PC-3 (cell line): ENCODE results near the gene HIRA. TPM values are rescaled to one million over a fixed set of nuclear protein-coding genes. Genes with fewer than 3 reads are reported as not detected.

Experiments used
- ATAC-seq: fragments of 200-7000 bp; cut with Tn5 transposase; 2 replicates; pipeline ENCODE4 v1.9.1; 2020; ENCODE audit warnings: mild to moderate bottlenecking, moderate library complexity
- BruUV-seq: library from RNA; stranded (reverse); fragments of 400-500 nt; replicated peaks from 2 replicates; lab custom pipeline; 2021; lab: Mats Ljungman, UMichigan
- CTCF ChIA-PET: fragments of 300-600 bp; sonication (Branson Sonifier 250); formaldehyde crosslinking; loops from one replicate; lab custom pipeline; 2022; ENCODE audit warnings: antibody characterized with exemption; lab: Charles Lee
- POLR2A ChIA-PET: fragments of 300-600 bp; sonication (Branson Sonifier 250); formaldehyde crosslinking; loops from one replicate; lab custom pipeline; 2022; ENCODE audit warnings: antibody characterized with exemption; ENCODE audit not compliant: unreplicated experiment; lab: Charles Lee
- DNase-seq: peaks from one replicate; pipeline ENCODE4 v3.0.0-alpha.2; 2015
- H2AFZ ChIP-seq: fragments of 300-600 bp; sonication (generic); 2 replicates; pipeline ENCODE4 v1.6.0; 2016; ENCODE audit warnings: antibody characterized with exemption, low read length
- H3F3A ChIP-seq: fragments of 300-600 bp; sonication (generic); one replicate; pipeline ENCODE4 v1.6.0; 2017; ENCODE audit warnings: antibody characterized with exemption, low read length, control low read depth, mild to moderate bottlenecking; ENCODE audit not compliant: unreplicated experiment
- H3K27ac ChIP-seq: fragments of 300-600 bp; sonication (generic); 2 replicates; pipeline ENCODE4 v1.5.1; 2016; ENCODE audit warnings: mild to moderate bottlenecking, low read length
- H3K27me3 ChIP-seq: fragments of 300-600 bp; sonication (generic); 2 replicates; pipeline ENCODE4 v1.6.1; 2016; ENCODE audit warnings: low read length, mixed read lengths
- H3K36me3 ChIP-seq: fragments of 300-600 bp; sonication (generic); 2 replicates; pipeline ENCODE4 v1.6.1; 2016; ENCODE audit warnings: low read depth, mixed run types, low read length, mixed read lengths
- H3K4me1 ChIP-seq: fragments of 300-600 bp; sonication (generic); 2 replicates; pipeline ENCODE4 v1.5.1; 2016; ENCODE audit warnings: low read length; ENCODE audit not compliant: insufficient read depth
- H3K4me2 ChIP-seq: fragments of 300-600 bp; sonication (generic); 2 replicates; pipeline ENCODE4 v1.6.0; 2016; ENCODE audit warnings: low read length
- H3K4me3 ChIP-seq: fragments of 300-600 bp; sonication (generic); 2 replicates; pipeline ENCODE4 v1.5.1; 2016; ENCODE audit warnings: mild to moderate bottlenecking, low read length, mixed read lengths
- H3K79me2 ChIP-seq: fragments of 300-600 bp; sonication (generic); 2 replicates; pipeline ENCODE4 v1.6.1; 2017; ENCODE audit warnings: low read length, mixed read lengths
- H3K9ac ChIP-seq: fragments of 300-600 bp; sonication (generic); 2 replicates; pipeline ENCODE4 v1.6.0; 2016; ENCODE audit warnings: mild to moderate bottlenecking, low read length
- H3K9me2 ChIP-seq: fragments of 300-600 bp; sonication (generic); replicated peaks from 2 replicates; pipeline ENCODE4 v1.6.1; 2016; ENCODE audit warnings: mixed run types, low read length, mixed read lengths
- H3K9me3 ChIP-seq: fragments of 300-600 bp; sonication (generic); 2 replicates; pipeline ENCODE4 v1.6.1; 2016; ENCODE audit warnings: low read length, mixed read lengths
- H4K20me1 ChIP-seq: fragments of 300-600 bp; sonication (generic); 2 replicates; pipeline ENCODE4 v1.6.1; 2016; ENCODE audit warnings: low read length, mixed read lengths
- EZH2 ChIP-seq: fragments of 300-600 bp; sonication (generic); IDR thresholded peaks from one replicate; pipeline ENCODE4 v1.6.1; 2017; ENCODE audit warnings: antibody characterized with exemption, mild to moderate bottlenecking, low read length; ENCODE audit not compliant: unreplicated experiment
- EZH2phosphoT487 ChIP-seq: fragments of 300-600 bp; sonication (generic); IDR thresholded peaks from 2 replicates; pipeline ENCODE4 v1.6.1; 2018; ENCODE audit warnings: mild to moderate bottlenecking, antibody characterized with exemption, low read length, borderline replicate concordance
- intact Hi-C: fragments of 100-400 bp; cut with micrococcal nuclease; formaldehyde crosslinking; loops from 2 replicates; pipeline ENCODE4 v1.9.0; 2023
- total RNA-seq: library from RNA; depleted of rRNA; stranded (reverse); fragments of >200 nt; gene quantifications from 2 replicates; pipeline ENCODE4 v1.2.3, GENCODE V29; 2014
- TF ChIP-seq, protein P1 (sequence below): fragments of 300-600 bp; sonication (generic); conservative IDR thresholded peaks from 2 replicates; pipeline ENCODE4 v1.5.1; 2017; ENCODE audit warnings: antibody characterized with exemption, low read depth, mild to moderate bottlenecking, low read length

HIRA gene
- total RNA-seq, 1 experiment from 2014 or later: 12.4 TPM

DNA sequence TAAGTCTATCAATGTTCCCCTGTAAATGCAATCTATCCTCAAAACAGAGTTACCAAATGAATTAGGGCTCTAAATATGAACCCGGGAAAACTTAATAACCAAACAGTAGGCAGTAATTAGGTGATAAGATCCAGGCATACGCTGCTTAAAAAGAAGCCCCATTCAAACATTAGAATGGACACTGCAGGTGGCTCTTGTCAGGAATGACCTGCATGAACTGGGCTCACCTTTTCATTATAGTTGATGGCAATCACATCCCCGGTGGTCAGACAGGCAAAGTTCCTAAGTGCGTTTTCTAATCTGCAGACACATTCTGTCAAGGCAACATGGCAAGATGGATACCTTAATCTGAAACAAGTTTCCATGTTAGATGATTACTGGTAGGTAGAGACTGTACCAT, 33.4 kb upstream of the HIRA start:
- no peak overlapping the region for H3K27ac ChIP-seq
- H3K36me3 ChIP-seq: peaks cover 44% of the 10 kb centered on the region
- H3K9me3 ChIP-seq: no peaks in the 10 kb centered on the region
- H3K9me2 ChIP-seq: no peaks in the 10 kb centered on the region
- ATAC-seq (no peak), DNase-seq (no peak)
- no peaks in the 10 kb centered on the region for H3K79me2 ChIP-seq
- no peak overlapping the region for H3K9ac ChIP-seq
- intact Hi-C loops: no loop called here
- no TSS peak for BruUV-seq
- H3K4me2 ChIP-seq: no peak overlapping the region
- H3K27me3 ChIP-seq: no peaks in the 10 kb centered on the region
- no peaks in the 10 kb centered on the region for H3K4me1 ChIP-seq
- H2AFZ ChIP-seq: no peak overlapping the region
- ChIA-PET POLR2A (no interaction called here), CTCF (no interaction called here)
- H4K20me1 ChIP-seq: no peaks in the 10 kb centered on the region
- TF ChIP-seq EZH2: no peak
- no peak for TF ChIP-seq EZH2phosphoT487
- TF ChIP-seq, protein P1, sequence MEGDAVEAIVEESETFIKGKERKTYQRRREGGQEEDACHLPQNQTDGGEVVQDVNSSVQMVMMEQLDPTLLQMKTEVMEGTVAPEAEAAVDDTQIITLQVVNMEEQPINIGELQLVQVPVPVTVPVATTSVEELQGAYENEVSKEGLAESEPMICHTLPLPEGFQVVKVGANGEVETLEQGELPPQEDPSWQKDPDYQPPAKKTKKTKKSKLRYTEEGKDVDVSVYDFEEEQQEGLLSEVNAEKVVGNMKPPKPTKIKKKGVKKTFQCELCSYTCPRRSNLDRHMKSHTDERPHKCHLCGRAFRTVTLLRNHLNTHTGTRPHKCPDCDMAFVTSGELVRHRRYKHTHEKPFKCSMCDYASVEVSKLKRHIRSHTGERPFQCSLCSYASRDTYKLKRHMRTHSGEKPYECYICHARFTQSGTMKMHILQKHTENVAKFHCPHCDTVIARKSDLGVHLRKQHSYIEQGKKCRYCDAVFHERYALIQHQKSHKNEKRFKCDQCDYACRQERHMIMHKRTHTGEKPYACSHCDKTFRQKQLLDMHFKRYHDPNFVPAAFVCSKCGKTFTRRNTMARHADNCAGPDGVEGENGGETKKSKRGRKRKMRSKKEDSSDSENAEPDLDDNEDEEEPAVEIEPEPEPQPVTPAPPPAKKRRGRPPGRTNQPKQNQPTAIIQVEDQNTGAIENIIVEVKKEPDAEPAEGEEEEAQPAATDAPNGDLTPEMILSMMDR: no peak
- H3F3A ChIP-seq: no peaks in the 10 kb centered on the region
- H3K4me3 ChIP-seq: no peak overlapping the region

DNA sequence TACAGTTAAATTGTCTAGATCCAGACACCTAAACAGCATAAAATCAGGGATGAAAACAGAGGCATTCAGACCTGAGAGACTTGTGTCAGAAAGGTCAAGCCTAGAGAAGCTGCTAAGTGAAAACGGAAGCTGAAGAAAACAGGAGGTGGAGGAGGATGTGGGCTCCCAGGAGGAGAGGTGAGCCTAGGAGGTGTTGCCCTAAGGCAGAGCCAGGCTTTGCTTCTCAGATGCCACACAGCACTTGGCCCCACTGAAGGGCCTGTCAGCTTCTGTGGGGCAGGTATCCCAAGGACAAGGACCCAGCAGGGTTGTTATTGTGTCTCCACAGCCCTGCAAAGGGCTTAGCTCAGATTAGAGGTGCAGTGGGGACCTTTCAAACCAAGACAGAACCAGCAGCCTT, 33.0 kb upstream of the HIRA start:
- intact Hi-C loops: no loop called here
- Histone ChIP-seq H3K27ac (no peak overlapping the region), H3K79me2 (no peaks in the 10 kb centered on the region), H3K9me2 (no peaks in the 10 kb centered on the region), H3K9ac (no peak overlapping the region), H3K9me3 (no peaks in the 10 kb centered on the region), H3F3A (no peaks in the 10 kb centered on the region), H4K20me1 (no peaks in the 10 kb centered on the region), H3K4me1 (no peaks in the 10 kb centered on the region), H3K4me3 (no peak overlapping the region), H2AFZ (no peak overlapping the region), H3K4me2 (no peak overlapping the region), H3K27me3 (no peaks in the 10 kb centered on the region), H3K36me3 (peaks cover 40% of the 10 kb centered on the region)
- no peak for DNase-seq
- no TSS peak for BruUV-seq
- ATAC-seq: no peak
- POLR2A ChIA-PET: no interaction called here
- no peak for TF ChIP-seq EZH2
- TF ChIP-seq, protein P1: no peak
- no peak for TF ChIP-seq EZH2phosphoT487
- CTCF ChIA-PET: no interaction called here

DNA sequence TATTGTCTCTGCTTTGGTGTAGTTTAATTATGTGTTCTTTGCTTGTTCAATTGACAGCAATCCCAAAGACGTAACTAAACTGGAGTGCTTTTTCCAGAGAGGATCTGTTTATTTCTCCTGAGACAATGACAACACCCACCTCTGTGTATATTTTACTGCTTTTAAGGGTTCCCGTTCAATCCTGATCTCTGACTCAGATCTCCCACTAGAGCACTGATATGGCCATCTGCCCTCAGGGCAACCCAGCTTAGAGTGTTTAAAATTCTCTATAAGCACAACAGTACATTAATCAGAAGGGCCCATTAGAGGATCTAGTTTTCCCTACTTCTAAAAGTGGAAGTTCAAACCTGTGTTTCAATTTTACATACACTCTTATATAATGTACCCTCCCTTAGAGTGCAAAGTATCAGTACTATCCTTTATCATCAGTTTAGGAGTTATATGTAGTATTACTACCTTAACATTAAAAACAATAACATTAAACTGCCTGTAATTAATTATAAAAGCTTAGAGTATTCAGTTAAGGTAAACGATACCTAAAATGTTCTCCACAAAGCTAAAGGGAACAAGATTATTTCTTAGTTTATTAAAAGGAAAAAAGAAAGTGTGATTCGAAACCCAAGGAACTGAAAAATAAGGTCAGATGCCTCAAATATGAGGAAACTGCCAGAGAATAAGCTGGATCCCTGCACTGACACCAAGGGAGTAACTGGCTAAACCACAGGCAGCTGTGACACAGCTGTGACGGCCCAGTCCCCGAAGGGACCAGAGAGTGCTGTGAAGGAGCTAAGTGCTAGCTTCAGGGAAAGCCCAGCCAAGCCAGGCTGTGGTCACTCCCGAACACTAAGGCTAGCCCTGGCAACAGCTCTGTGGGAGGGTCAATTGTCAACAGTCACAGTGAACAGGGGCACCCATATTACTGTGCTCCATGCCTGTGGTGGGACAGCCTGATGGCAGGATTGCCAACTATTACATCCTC, 32.2 kb upstream of the HIRA start:
- CTCF ChIA-PET: no interaction called here
- H3K36me3 ChIP-seq: peaks cover 38% of the 10 kb centered on the region
- BruUV-seq: no TSS peak
- no peaks in the 10 kb centered on the region for H3K9me2 ChIP-seq
- no peaks in the 10 kb centered on the region for H3F3A ChIP-seq
- POLR2A ChIA-PET: interaction anchor here (0.6 kb wide), 1 partner anchor 20 kb away, joined by 4 read pairs; no protein-coding TSS in a partner anchor
- H3K4me3 ChIP-seq: no peak overlapping the region
- H3K9ac ChIP-seq: no peak overlapping the region
- no peaks in the 10 kb centered on the region for H3K4me1 ChIP-seq
- ATAC-seq: no peak
- no peaks in the 10 kb centered on the region for H3K27me3 ChIP-seq
- no peak for DNase-seq
- H2AFZ ChIP-seq: no peak overlapping the region
- H3K9me3 ChIP-seq: no peaks in the 10 kb centered on the region
- H3K79me2 ChIP-seq: no peaks in the 10 kb centered on the region
- no peak for TF ChIP-seq EZH2phosphoT487
- TF ChIP-seq, protein P1: no peak
- TF ChIP-seq EZH2: no peak
- H3K4me2 ChIP-seq: no peak overlapping the region
- no peak overlapping the region for H3K27ac ChIP-seq
- intact Hi-C loops: no loop called here
- H4K20me1 ChIP-seq: no peaks in the 10 kb centered on the region
